HepG2 (cell line): ENCODE data around the gene CLHC1. TPM values are rescaled to one million over a fixed set of nuclear protein-coding genes. Genes with fewer than 3 reads are reported as not detected.
A peak's percentile ranks its signal among the peaks of the same experiment; 100 is the strongest.

Source experiments
- ATF3 ChIP-seq: sonication (generic); formaldehyde crosslinking; IDR thresholded peaks from 2 replicates; pipeline ENCODE4 v1.4.0; 2020; ENCODE audit warnings: missing genetic modification reagents
- BRD4 ChIP-seq: sonication (generic); formaldehyde crosslinking; IDR thresholded peaks from 2 replicates; pipeline ENCODE4 v1.4.0; 2020; ENCODE audit warnings: missing genetic modification reagents
- ELK4 ChIP-seq: sonication (generic); formaldehyde crosslinking; IDR thresholded peaks from 2 replicates; pipeline ENCODE4 v1.9.0; 2021; ENCODE audit warnings: missing genetic modification reagents, borderline replicate concordance
- FLYWCH1 ChIP-seq: sonication (generic); formaldehyde crosslinking; IDR thresholded peaks from 2 replicates; pipeline ENCODE4 v1.8.1; 2023; ENCODE audit warnings: mild to moderate bottlenecking, missing genetic modification reagents
- FOXO4 ChIP-seq: sonication (generic); formaldehyde crosslinking; conservative IDR thresholded peaks from 2 replicates; pipeline ENCODE4 v1.8.1; 2023; ENCODE audit warnings: missing genetic modification reagents
- ISX ChIP-seq: sonication (generic); formaldehyde crosslinking; conservative IDR thresholded peaks from 2 replicates; pipeline ENCODE4 v1.5.0; 2020; ENCODE audit warnings: missing genetic modification reagents
- KDM5B ChIP-seq: sonication (generic); formaldehyde crosslinking; IDR thresholded peaks from 2 replicates; pipeline ENCODE4 v1.4.0; 2020; ENCODE audit warnings: missing genetic modification reagents, mild to moderate bottlenecking, borderline replicate concordance
- KLF15 ChIP-seq: sonication (generic); formaldehyde crosslinking; IDR thresholded peaks from 2 replicates; pipeline ENCODE4 v1.8.1; 2023; ENCODE audit warnings: borderline replicate concordance, mild to moderate bottlenecking, inconsistent platforms, missing genetic modification reagents, mixed read lengths
- MEIS2 ChIP-seq: sonication (generic); formaldehyde crosslinking; IDR thresholded peaks from 2 replicates; pipeline ENCODE4 v1.9.0; 2021; ENCODE audit warnings: mild to moderate bottlenecking, missing genetic modification reagents
- MTA3 ChIP-seq: sonication (generic); formaldehyde crosslinking; IDR thresholded peaks from 2 replicates; pipeline ENCODE4 v1.4.0; 2020; ENCODE audit warnings: missing genetic modification reagents
- RELA ChIP-seq: sonication (generic); formaldehyde crosslinking; IDR thresholded peaks from 2 replicates; pipeline ENCODE4 v1.4.0; 2020; ENCODE audit warnings: missing genetic modification reagents
- SP2 ChIP-seq: sonication (generic); formaldehyde crosslinking; IDR thresholded peaks from 2 replicates; pipeline ENCODE4 v1.5.1; 2020; ENCODE audit warnings: mild to moderate bottlenecking, missing genetic modification reagents
- TCF12 ChIP-seq, 2 experiments: fragments of 450-650 bp in 1 of 2; sonication (generic) in 1 of 2; formaldehyde crosslinking in 1 of 2; IDR thresholded peaks; 2 replicates each; pipeline versions ENCODE4 v1.6.1 to v1.8.0; 2017 to 2022; ENCODE audit warnings: antibody characterized with exemption in 1 of 2, mild to moderate bottlenecking in 1 of 2, missing genetic modification reagents in 1 of 2, moderate library complexity in 1 of 2
- ZBTB34 ChIP-seq: sonication (generic); formaldehyde crosslinking; IDR thresholded peaks from 2 replicates; pipeline ENCODE4 v1.8.0; 2022; ENCODE audit warnings: mild to moderate bottlenecking, missing genetic modification reagents
- ZBTB38 ChIP-seq: sonication (generic); formaldehyde crosslinking; IDR thresholded peaks from 2 replicates; pipeline ENCODE4 v1.5.1; 2020; ENCODE audit warnings: mild to moderate bottlenecking, missing genetic modification reagents
- ZBTB7A ChIP-seq: sonication (generic); formaldehyde crosslinking; IDR thresholded peaks from 2 replicates; pipeline ENCODE4 v1.8.0; 2022; ENCODE audit warnings: mild to moderate bottlenecking, missing genetic modification reagents
- ZNF280D ChIP-seq: sonication (generic); formaldehyde crosslinking; IDR thresholded peaks from 2 replicates; pipeline ENCODE4 v1.5.1; 2020; ENCODE audit warnings: mild to moderate bottlenecking, missing genetic modification reagents
- ZNF468 ChIP-seq: sonication (generic); formaldehyde crosslinking; IDR thresholded peaks from 2 replicates; pipeline ENCODE4 v1.8.0; 2022; ENCODE audit warnings: mild to moderate bottlenecking, moderate library complexity, missing genetic modification reagents
- ZNF556 ChIP-seq: sonication (generic); formaldehyde crosslinking; IDR thresholded peaks from 2 replicates; pipeline ENCODE4 v1.4.0; 2020; ENCODE audit warnings: mild to moderate bottlenecking, missing genetic modification reagents, borderline replicate concordance
- ZNF674 ChIP-seq: sonication (generic); formaldehyde crosslinking; IDR thresholded peaks from 2 replicates; pipeline ENCODE4 v1.5.0; 2020; ENCODE audit warnings: low read depth, mild to moderate bottlenecking, missing genetic modification reagents
- ZNF772 ChIP-seq: sonication (generic); formaldehyde crosslinking; IDR thresholded peaks from 2 replicates; pipeline ENCODE4 v1.5.0; 2020; ENCODE audit warnings: mild to moderate bottlenecking, missing genetic modification reagents
- ZNF781 ChIP-seq: sonication (generic); formaldehyde crosslinking; IDR thresholded peaks from 2 replicates; pipeline ENCODE4 v1.5.1; 2020; ENCODE audit warnings: borderline replicate concordance, mild to moderate bottlenecking, missing genetic modification reagents; ENCODE audit errors: not compliant biosample characterization
- polyA plus RNA-seq, 8 experiments: library from polyadenylated mRNA; depleted of rRNA in 3 of 8; stranded (reverse) in 7 of 8; unstranded in 1 of 8; fragments of >200 nt; fragmentation: Illumina TruSeq in 4 of 8; extraction: Trizol in 4 of 8; gene quantifications; 2 replicates each; pipeline versions ENCODE4 v1.2.1 to v1.2.3, GENCODE V29; 2011 to 2016; ENCODE audit warnings: low read depth in 4 of 8, missing spikeins in 1 of 8, mixed read lengths in 1 of 8; ENCODE audit not compliant: insufficient read depth in 1 of 8
- total RNA-seq, 5 experiments: library from RNA; depleted of rRNA; stranded (reverse); fragments of >200 nt; fragmentation: Illumina TruSeq; extraction: Trizol; gene quantifications; 2 replicates each; pipeline ENCODE4 v1.2.3, GENCODE V29; 2016; ENCODE audit warnings: low read depth in 1 of 5

The CLHC1 gene
- total and polyA plus RNA-seq, 2 of the 13 experiments (the other 11 are each of a cell fraction or from before 2014, with no cell fraction given), result 9.8 to 12.6 TPM

GRCh38 chr2:55231546-55232083 is 478 bp downstream of the CLHC1 start (continued):
- TF ChIP-seq ZNF280D (no peak), RELA (CRISPR knock-in tag) (no peak), FOXO4 (CRISPR knock-in tag) (0 out of 2 replicates have a peak, but pooled peaks have one; percentile 75), ZNF781 (peak; percentile 90), ZNF674 (no peak), MTA3 (no peak), KLF15 (CRISPR knock-in tag) (0 out of 2 replicates have a peak, but pooled peaks have one; percentile 37), ZBTB38 (CRISPR knock-in tag) (no peak), MEIS2 (CRISPR knock-in tag) (peak; percentile 41; the same call in 1 of the 2 replicates), ZBTB34 (0 out of 2 replicates have a peak, but pooled peaks have one; percentile 32), ISX (CRISPR knock-in tag) (no peak), ELK4 (CRISPR knock-in tag) (0 out of 2 replicates have a peak, but pooled peaks have one; percentile 13), KDM5B (CRISPR knock-in tag) (no peak), ZNF556 (CRISPR knock-in tag) (no peak), ZNF468 (no peak), FLYWCH1 (CRISPR knock-in tag) (no peak), TCF12 (IDR thresholded peaks at IDR 0.05) (no peak), TCF12 (CRISPR knock-in tag; IDR thresholded peaks at IDR 0.05) (0 out of 2 replicates have a peak, but pooled peaks have one; percentile 70), SP2 (CRISPR knock-in tag) (no peak), ZNF772 (peak; percentile 59; the same call in 1 of the 2 replicates), ZBTB7A (CRISPR knock-in tag) (0 out of 2 replicates have a peak, but pooled peaks have one; percentile 21), BRD4 (CRISPR knock-in tag) (peak; percentile 63; the same call in 1 of the 2 replicates), ATF3 (CRISPR knock-in tag) (no peak)
